Hematopoietic multipotent progenitor cell (in vitro differentiated cells): Measurements from ENCODE around the gene CDC42BPA. TPM values are rescaled to one million over a fixed set of nuclear protein-coding genes. Genes with fewer than 3 reads are reported as not detected.
"Not testable (repeated sequence)": the region's sequence is repeated elsewhere in the genome, so short reads cannot be mapped to it uniquely, and the experiment has no call there.

Experiments used
- DNase-seq, 3 donors: peaks; one replicate each; pipeline ENCODE4 v3.0.0-alpha.2; 2011 to 2015; ENCODE audit warnings: low read depth in 2 of 3, low spot score in 2 of 3
- total RNA-seq: library from RNA; depleted of rRNA; stranded (reverse); fragments of >200 nt; gene quantifications from one replicate; pipeline ENCODE4 v1.2.3, GENCODE V29; 2012

The CDC42BPA gene
- total RNA-seq, 1 donor, result 10.2 TPM

DNA sequence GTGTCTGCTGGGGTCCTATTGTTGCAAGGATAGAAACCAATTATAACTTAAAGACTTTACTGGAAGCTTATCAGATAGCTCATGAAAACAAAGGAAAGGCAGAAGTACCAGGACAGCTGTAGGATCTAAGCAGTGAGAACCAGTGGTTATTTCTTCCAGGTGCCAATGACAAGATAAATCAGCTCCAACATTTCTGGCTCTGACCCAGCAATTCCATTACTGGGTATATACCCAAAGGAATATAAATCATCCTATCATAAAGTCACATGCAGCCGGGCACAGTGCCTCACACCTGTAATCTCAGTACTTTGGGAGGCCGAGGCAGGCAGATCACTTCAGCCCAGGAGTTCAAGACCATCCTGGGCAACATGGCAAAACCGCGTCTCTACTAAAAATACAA is 17.8 kb upstream of the CDC42BPA start:
- not testable (repeated sequence) for DNase-seq

DNA sequence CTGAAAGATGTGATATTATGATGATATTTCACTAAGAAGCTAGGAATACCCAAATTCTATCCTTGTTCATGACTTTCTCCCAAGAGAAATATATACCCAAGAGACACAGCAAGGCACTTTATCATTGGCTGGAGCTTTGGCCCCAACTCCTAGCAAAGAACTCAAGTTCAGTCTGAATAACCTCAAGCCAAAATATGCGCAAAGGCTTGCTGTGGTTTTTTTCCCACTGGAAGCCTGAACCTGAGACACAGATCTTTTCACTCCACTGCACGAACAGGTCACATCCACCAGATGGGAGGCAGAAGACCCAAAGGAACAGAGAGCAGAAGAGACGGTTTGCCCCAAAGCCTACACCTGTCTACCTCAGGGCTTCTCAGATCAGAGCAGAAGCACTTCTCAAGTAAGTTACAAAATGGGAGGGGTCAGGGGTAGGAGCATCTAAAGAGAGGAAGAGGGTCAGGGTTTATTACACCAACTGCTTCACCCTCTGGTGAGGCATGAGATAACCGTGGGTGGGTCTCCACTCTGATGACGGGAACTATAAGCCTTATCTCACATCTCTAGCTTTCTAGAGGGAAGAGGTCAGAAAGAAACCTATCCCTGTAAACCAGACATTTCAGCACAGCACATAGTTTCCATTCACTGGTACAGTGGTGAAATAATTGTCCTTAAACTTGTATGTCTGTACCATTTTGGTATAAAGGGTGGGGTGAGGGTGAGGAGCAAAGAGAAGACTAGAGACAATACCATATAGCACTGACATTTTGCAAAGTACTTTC is 17.1 kb upstream of the CDC42BPA start:
- DNase-seq, result peak in 1 of 3 donors; percentile 20

DNA sequence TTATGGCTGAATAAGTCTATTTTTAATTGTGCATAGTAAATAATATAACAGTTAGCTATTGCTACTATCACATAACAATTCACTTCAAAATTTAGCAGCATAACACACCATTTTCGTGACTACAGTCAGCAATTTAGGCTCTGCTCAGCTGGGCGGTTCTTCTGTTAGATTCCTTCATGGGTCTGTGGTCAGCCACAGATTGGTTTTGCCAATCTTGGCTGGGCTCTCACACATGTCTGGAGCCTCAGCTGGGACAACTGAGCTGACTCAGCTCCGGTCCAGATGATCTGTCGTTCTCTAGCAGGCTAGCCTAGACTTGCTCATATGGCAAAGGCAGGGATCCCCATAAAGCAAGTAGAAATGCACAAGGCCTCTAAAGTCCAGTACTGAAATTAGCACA is 15.1 kb upstream of the CDC42BPA start:
- no peak for DNase-seq

DNA sequence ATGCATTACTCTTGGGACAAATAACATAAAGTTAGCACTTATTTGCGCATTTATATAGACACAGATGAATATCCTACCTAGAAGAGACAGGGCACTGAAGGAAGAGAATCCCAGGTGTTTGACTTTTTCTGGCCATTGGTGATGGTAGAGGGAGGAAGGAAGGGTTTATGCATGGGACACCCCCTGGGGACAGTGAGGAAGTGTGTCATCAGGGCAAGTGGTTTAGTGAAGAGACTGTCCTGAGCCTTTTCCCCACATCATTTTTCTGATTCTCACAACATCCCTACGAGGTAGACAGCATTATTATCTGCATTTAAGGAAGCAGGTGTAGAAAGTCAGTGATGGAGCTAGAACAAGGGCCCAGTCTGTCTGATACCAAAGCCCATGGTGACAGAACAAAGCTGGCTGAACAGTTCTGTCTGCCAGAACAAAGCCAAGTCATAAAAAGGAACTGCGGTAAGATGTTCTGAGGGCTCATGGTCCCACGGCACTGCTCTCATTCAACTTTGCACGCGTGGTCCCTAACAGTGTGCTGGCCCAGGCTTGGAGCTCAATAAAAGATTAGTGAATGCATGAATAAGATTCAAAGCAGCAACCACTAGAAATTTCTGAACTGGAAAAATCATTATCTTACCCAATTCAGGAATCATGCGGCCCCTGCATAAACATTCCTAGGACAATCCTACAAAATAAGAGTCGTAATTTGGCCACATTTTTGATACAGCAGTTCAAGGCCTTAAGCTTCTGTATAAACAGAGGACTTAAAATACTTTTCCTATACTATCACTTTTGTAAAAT is 12.2 kb upstream of the CDC42BPA start:
- DNase-seq, result no peak

DNA sequence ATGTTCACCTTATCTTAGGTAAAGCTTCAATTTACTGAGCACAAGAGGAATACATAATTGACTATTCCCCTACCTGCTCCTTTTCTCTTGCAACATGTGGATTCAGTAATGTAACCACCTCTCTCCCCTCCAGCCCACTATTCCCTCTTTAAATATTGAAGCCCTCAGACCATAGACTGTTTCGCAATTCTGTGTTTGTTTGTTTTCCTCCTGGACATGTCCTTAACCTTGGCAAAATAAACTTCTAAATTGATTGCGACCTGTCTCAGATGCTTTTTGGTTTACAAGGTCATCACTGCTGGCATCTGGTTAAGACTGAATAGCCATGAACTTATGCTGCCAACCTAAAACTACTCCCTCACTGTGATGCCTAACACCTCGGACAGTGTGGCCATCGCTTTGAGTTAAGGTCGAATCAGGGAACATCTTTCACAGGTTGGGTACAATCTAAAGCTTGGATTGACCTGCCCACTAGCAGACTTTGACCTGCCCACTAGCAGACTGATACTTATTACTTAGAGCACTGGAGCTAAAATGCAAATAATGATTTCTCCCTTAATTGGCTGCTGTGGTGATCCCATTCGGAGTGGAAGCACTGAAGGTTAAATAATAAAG is 10.2 kb upstream of the CDC42BPA start:
- DNase-seq, result no peak

DNA sequence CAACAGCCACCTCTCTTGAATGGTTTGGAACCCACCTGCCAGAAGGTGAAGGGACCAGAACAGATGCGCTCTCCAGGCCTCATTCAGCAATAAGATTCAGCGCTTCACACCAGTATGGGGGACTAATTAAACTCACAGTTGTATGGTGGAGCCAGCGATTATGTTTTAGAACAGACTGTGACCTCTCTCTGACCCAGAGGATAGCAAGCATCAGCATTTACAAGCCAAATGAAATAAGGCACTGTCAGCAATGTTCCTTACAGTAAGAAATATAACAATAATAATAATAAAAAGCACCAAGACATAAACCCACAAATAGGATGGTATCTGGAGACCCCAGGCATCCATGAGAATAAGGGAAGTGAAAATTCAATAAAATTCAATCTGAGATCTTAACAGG is 6.9 kb upstream of the CDC42BPA start:
- no peak for DNase-seq

DNA sequence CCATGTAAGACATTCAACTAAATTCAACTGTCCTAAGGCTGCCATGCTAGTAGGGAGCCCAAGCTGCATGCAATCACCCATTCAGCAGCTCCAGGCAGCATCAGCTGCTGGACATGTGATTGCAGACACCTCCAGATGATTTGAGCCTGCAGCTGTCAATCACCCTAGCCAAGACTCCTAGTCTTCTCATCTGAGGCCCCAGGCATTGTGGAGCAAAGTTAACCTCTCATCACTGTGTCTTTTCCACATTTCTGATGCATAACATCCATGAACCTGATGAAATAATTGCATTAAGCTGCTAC is 5.6 kb upstream of the CDC42BPA start:
- DNase-seq, result no peak

DNA sequence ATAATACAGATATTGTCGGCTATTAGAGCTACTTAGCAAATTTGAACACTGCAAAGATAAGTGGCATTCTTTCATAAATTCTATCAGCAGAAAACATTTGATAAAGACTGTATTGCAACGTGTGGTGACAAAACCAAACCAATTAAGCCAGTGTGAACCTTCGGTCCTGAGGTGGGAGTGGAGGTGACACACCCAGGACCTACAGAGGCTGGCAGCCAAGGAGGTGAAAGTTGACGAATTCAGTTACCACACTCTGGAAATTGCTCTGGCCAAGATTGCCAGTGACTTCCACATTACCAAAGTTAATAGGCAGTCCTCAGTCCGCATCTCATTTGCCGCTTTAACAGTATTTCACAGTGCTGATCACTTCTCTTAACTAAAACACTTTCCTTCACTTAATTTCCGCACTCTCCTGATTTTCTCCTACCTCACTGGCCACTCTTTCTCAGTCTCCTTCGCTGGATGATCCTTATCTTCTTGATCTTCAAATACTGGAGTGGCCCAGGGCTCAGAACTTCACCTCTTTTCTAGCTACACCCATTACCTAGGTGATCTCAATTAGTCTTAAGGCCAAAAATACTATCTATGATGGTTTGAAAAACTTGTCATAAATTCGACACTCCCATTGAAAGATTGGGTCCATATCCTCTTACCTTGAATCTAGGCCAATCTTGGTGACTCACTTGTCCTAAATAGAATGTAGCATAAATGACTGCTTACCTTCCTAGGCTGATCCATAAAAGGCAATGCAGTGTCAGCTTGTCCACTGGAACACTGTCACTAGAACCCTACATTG is 5.1 kb upstream of the CDC42BPA start:
- no peak for DNase-seq

DNA sequence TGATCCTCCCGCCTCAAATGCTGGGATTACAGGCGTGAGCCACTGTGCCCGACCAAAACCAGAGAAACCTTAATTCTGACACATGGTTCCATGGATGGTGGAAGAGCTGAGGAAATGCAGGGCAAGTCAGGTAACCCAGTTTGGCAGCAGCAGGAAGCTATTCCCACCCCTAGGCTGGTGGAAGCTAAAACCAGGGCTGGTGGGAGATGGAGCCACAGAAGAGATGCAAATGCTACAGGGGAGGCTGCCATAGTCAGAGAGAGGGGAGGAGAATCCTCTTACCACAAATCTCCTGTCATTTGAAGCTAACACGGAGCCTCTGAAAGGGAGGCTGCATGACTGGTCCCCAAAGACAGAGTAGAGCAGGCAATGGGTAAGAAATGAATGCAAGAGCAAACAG is 4.1 kb upstream of the CDC42BPA start:
- DNase-seq, result no peak

DNA sequence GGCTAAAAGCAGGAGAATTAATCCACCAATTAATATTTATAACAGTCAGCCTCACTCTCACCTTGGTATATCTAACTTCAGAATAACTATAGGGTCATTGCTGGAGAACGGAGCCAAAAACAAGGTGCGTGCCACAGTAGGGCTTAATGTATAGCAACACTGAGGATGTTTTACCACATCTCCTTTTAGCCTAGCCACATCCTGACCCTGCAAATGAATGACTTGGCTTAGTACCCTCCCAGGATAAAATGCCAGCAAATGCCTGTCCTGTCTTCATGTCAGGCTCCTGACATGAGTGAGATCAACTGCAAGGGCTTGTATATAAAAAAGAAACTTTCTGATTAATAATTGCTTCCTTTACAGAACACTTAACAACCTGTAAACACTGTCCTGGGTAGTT is 2.7 kb upstream of the CDC42BPA start:
- DNase-seq, result no peak

DNA sequence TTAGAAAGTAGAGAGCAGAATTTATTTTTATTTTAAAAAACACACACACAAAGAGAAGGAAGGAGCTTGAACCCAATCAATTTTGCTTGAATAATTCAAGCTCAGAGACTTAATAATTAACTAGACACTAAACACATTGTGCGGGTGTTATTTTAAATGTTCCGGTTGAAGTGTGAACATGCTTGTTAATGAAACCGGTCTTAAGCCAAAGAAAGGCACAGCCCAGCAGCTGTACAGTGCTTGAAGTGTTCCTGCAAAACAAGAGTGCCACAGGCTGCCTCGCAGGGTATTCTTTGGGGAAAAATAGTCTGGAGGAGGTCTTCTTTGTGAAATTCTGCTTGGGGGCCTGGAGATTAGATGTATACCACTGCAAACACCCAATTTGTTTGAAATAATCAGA is 2.2 kb upstream of the CDC42BPA start:
- DNase-seq, result no peak

DNA sequence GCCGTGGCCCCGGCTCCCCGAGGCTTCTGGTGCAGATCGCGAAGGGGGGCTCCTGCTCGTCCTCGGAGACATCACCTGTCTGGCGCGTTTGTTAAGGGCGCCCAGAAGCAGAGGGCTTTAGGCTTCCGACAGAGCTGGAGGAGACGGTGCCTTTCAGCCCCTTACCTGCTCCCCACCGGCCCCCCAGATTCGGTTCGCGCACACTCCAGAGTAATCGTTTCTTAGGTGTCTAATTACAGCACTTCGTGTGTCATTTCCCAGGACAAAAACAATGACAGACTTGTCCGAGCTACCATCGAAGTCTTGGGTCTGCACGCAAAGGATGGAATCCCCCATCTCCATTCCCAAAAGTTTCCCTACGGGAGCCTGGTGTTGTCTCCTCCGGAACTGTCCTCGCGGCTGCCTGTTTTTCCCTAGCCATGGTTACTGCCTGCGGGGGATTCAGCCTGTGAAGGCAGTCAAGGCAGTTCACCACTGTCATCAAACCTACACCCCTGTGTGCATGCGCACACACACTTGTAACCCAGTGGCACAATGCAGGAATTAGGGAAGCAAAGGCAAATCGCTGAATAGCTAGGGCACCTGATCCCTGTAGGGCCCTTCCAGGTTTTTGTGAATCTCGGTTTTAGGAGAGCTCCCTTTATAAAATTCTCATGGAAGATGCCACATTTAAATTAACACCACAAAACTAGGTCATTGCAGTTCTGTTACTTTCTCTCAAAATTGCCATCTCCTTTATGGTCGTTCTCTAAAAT is 738 bp upstream of the CDC42BPA start:
- no peak for DNase-seq

DNA sequence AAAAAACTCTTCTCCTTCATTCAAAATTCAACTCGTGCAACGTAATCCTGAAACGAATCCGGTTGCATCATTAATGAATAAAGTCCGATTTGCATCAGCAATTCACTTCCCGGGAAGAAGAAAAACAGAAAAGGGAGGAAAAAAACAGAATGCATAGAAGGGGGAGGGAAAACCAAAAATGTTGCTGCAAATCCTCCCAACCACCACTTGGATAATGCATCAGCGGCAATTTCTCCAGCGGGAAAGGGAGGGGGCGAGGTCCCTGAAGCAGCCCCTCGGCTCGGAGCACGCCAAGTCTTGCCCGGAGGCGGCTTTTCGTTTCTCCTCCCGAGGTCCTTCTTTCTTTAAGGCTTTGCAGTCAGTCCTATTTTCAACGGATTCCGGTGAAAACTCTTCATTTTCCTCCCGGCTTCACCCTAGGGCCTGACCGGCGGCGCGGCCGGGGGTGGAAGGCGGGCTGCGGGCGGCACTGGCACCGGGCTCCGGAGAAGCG is 723 bp downstream of the CDC42BPA start:
- DNase-seq, result peak in 2 of 3 donors; percentile 29 to 40

DNA sequence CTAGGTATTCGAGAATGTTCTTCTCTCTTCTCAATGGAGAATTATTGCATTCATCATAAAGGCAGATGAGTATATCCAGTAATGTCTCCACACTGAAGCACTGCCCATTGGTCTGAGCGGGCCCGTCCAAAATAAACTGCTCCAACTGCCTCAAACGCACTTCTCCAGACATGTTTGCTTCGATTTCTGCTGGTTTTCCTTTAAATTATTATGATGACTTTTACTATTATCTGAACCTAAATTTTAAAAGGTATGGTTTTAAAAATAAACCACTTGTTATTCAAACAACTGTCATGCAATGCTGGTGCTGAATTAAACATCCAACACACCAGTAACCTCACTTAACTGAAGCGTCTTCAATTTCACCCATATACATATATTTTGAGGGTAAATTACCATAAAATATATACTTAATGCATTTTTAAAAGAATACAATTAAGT is 1.3 kb downstream of the CDC42BPA start:
- DNase-seq, result no peak

DNA sequence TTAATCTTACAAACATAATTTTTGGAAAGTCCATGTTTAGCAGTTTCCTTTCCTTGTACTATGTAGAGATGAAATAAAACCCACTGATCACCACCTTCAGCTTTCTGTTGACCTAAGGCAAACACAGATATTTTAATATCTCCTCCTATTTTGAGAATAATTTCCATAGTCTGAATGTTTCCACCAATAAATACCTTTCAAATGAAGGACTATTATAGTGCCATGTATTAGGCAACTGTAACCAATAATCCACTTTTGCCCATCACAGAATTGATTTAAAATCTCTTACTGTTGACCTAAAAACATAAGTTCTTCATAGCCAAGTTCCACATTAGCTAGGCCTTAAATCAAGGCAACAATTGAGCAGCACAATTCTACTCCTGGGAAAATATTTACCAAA is 1.8 kb downstream of the CDC42BPA start:
- no peak for DNase-seq

DNA sequence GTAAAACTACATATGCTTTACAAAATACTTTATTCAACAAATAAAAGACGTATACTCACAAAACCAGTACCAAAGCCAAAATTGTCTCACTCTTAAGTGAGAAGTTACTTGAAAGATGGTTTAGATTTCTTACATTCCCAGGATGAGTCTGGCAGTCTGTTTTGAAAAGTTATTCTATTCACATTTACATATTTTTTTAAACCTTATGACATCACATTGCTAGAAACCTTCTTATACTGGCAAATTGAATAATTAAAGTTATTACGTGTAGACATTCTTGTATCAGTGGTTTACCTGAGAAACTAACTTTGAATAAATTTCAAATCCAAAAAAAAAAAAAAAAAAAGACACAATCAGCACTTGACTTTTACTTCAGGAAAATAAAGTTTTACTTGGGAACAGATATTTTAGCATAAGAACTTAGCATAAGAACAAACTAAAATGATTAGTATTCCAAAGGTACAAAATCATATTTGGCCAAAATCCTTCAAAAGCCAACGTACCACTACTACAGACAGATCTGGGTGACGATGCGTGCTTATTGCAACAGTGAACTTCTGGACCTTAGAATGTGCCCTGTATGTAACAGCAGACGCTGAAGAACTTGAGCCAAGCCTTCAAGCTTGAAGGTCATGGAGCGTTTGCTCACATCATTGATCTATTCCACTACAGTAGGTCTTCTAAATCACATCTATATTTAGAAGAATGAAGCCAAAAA is 2.5 kb downstream of the CDC42BPA start:
- DNase-seq, result no peak

DNA sequence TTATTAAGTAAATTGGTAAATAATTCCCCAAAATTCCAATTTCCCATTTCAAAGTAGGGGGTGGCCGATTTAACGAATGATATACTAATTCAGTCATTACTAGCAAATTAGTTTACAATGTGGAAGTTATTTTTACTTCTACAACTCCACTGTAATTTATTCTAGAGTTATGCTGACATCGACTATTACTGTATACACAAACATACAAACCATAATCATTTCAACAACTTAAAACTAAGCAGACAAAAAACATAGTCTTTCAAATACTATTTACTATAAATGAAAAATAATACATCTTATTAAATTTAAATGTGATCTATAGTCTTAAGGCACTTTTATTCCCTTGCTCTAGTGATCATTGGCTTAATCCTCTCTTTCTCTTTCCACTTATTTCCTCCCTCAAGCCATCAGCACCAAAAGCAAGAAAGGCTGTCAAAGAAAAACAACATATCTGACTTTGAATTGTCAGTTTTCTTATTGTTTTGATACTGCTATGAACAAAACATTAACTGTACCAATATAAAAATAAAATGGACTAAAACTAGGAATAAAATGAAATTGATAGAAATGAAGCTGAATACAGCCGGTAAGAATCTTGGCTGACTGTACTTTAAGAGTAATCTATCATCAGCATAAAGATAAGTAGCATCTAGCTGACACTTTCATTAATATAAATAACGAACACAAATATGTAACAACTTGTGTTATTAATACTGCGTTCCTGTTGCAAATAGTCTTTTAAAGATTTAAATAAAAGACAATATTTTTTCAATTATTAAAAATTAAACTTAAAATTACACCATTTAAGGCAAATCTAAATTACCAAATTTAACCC is 4.1 kb downstream of the CDC42BPA start:
- DNase-seq, result no peak

DNA sequence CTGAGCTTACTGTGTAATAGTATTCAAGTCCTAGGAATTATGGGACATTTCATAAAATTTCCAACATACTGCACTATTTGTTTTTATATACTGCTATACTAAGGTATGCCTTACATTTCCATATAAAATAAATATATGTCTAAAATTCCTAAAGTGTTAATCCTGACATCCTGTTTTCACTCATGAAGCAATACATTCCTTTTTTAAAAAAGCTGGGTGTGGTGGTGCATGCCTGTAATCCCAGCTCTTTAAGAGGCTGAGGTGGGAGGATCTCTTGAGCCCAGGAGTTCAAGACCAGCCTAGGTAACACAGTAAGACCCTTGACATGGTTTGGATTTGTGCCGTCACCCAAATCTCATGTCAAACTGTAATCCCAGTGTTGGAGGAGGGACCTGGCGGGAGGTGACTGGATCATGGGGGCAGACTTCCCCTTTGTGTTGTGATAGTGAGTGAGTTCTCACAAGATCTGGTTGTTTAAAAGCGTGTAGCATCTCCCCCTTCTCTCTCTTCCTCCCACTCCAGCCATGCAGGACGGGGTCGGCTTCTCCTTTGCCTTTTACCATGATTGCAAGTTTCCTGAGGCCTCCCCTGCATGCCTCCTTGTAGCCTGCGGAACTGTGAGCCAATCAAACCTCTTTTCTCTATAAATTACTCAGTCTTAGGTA is 5.8 kb downstream of the CDC42BPA start:
- no peak for DNase-seq
